H1 (cell line): ENCODE measurements around the gene FOXN4. TPM values are rescaled to one million over a fixed set of nuclear protein-coding genes. Genes with fewer than 3 reads are reported as not detected.

Source experiments
- CTCF ChIA-PET: fragments of 300-600 bp; sonication (Branson Sonifier 250); formaldehyde crosslinking; loops from one replicate; lab custom pipeline; 2021; ENCODE audit not compliant: partially characterized antibody; lab: Charles Lee
- POLR2A ChIA-PET: fragments of 300-600 bp; sonication (Branson Sonifier 250); formaldehyde crosslinking; loops from one replicate; lab custom pipeline; 2021; ENCODE audit warnings: inconsistent platforms; ENCODE audit not compliant: partially characterized antibody; lab: Charles Lee
- DNase-seq, 2 experiments: peaks; one replicate each; pipeline versions ENCODE4 v3.0.0 to v3.0.0-alpha.2; 2010 to 2022; ENCODE audit warnings: low spot score in 2 of 2, low read depth in 1 of 2, mixed read lengths in 1 of 2
- FAIRE-seq: peaks from 2 replicates; lab custom pipeline; 2011; peaks lifted over from hg19 to GRCh38; lab: Jason Lieb, UNC
- H2AFZ ChIP-seq: 2 replicates; pipeline ENCODE4 v1.8.1; 2012; ENCODE audit warnings: low read length, inconsistent platforms
- H2AK5ac ChIP-seq: 2 replicates; pipeline ENCODE4 v1.6.1; 2013; ENCODE audit warnings: low read depth, low read length
- H2BK120ac ChIP-seq: replicated peaks from 2 replicates; pipeline ENCODE3; 2013; ENCODE audit warnings: low read depth, low read length, inconsistent platforms
- H2BK12ac ChIP-seq: 2 replicates; pipeline ENCODE4 v1.6.1; 2013; ENCODE audit warnings: low read depth, low read length
- H2BK15ac ChIP-seq: 2 replicates; pipeline ENCODE4 v1.6.1; 2013; ENCODE audit warnings: low read length
- H2BK20ac ChIP-seq: 2 replicates; pipeline ENCODE4 v1.6.1; 2013; ENCODE audit warnings: low read length
- H2BK5ac ChIP-seq: 2 replicates; pipeline ENCODE4 v1.6.1; 2013; ENCODE audit warnings: low read depth, low read length
- H3K14ac ChIP-seq: 2 replicates; pipeline ENCODE4 v1.6.1; 2013; ENCODE audit warnings: inconsistent platforms; ENCODE audit not compliant: insufficient read length
- H3K18ac ChIP-seq: 2 replicates; pipeline ENCODE4 v1.6.1; 2013; ENCODE audit warnings: low read length; ENCODE audit errors: extremely low read depth
- H3K23ac ChIP-seq: 2 replicates; pipeline ENCODE4 v1.6.1; 2013; ENCODE audit warnings: inconsistent platforms; ENCODE audit not compliant: insufficient read length
- H3K23me2 ChIP-seq: 2 replicates; pipeline ENCODE4 v1.6.1; 2013; ENCODE audit warnings: low read depth, low read length
- H3K27ac ChIP-seq: 2 replicates; pipeline ENCODE4 v1.6.1; 2011; ENCODE audit warnings: low read depth, low read length, inconsistent platforms
- H3K27me3 ChIP-seq, 4 experiments: replicated peaks in 1 of 4; 1 replicate in 1 of 4; 2 replicates in 3 of 4; pipeline versions ENCODE4 v1.6.1 to v1.8.1; 2011 to 2013; ENCODE audit warnings: low read length in 3 of 4, mild to moderate bottlenecking in 3 of 4, inconsistent platforms in 2 of 4, mixed read lengths in 2 of 4, moderate library complexity in 1 of 4; ENCODE audit not compliant: control insufficient read depth in 3 of 4, insufficient read depth in 3 of 4; ENCODE audit errors: extremely low read depth in 1 of 4
- H3K36me3 ChIP-seq, 4 experiments: 2 replicates each; pipeline versions ENCODE4 v1.6.1 to v1.8.1; 2011 to 2013; ENCODE audit warnings: mild to moderate bottlenecking in 4 of 4, low read length in 3 of 4, moderate library complexity in 2 of 4, control low read depth in 1 of 4, inconsistent platforms in 1 of 4; ENCODE audit not compliant: insufficient read depth in 4 of 4, control insufficient read depth in 2 of 4
- H3K4ac ChIP-seq: replicated peaks from 2 replicates; pipeline ENCODE3; 2013; ENCODE audit warnings: low read length, low read depth, mixed read lengths, inconsistent platforms; ENCODE audit not compliant: insufficient read length
- H3K4me1 ChIP-seq, 4 experiments: replicated peaks in 1 of 4; 1 replicate in 1 of 4; 2 replicates in 3 of 4; pipeline versions ENCODE4 v1.6.1 to v1.8.1; 2011 to 2013; ENCODE audit warnings: low read length in 3 of 4, inconsistent platforms in 2 of 4, mixed read lengths in 1 of 4; ENCODE audit not compliant: insufficient read depth in 4 of 4, control insufficient read depth in 3 of 4
- H3K4me2 ChIP-seq, 2 experiments: 2 replicates each; pipeline versions ENCODE4 v1.6.1 to v1.8.1; 2011 to 2013; ENCODE audit warnings: low read depth in 2 of 2, low read length in 2 of 2, control low read depth in 1 of 2, inconsistent platforms in 1 of 2, mild to moderate bottlenecking in 1 of 2; ENCODE audit not compliant: insufficient read depth in 1 of 2
- H3K4me3 ChIP-seq, 4 experiments: fragments of 200-600, 300-600 bp in 1 of 4; sonication (generic), shearing (Covaris generic), sonication (Bioruptor Twin) in 1 of 4; 2 replicates each; pipeline versions ENCODE4 v1.5.1 to v1.8.1; 2011 to 2016; ENCODE audit warnings: low read length in 4 of 4, low read depth in 3 of 4, control low read depth in 2 of 4, inconsistent platforms in 2 of 4, mild to moderate bottlenecking in 2 of 4, mixed read lengths in 1 of 4, moderate library complexity in 1 of 4; ENCODE audit not compliant: insufficient read depth in 2 of 4; ENCODE audit errors: extremely low read depth in 1 of 4
- H3K56ac ChIP-seq: replicated peaks from 2 replicates; pipeline ENCODE3; 2013; ENCODE audit warnings: low read depth, mild to moderate bottlenecking, mixed read lengths, low read length, inconsistent platforms; ENCODE audit not compliant: insufficient read length
- H3K79me1 ChIP-seq: 2 replicates; pipeline ENCODE4 v1.6.1; 2013; ENCODE audit warnings: low read depth, low read length, control low read depth
- H3K79me2 ChIP-seq, 2 experiments: 2 replicates each; pipeline versions ENCODE4 v1.6.1 to v1.8.1; 2012 to 2013; ENCODE audit warnings: low read length in 2 of 2, mild to moderate bottlenecking in 2 of 2, inconsistent platforms in 1 of 2; ENCODE audit not compliant: insufficient read depth in 2 of 2, control insufficient read depth in 1 of 2
- H3K9ac ChIP-seq, 4 experiments: replicated peaks in 1 of 4; 1 replicate in 1 of 4; 2 replicates in 3 of 4; pipeline versions ENCODE4 v1.6.1 to v1.8.1; 2011 to 2013; ENCODE audit warnings: low read depth in 3 of 4, low read length in 3 of 4, control low read depth in 2 of 4, mild to moderate bottlenecking in 2 of 4, moderate library complexity in 2 of 4, inconsistent platforms in 1 of 4; ENCODE audit errors: extremely low read depth in 1 of 4
- H3K9me3 ChIP-seq, 2 experiments: 2 replicates each; pipeline versions ENCODE4 v1.6.1 to v1.8.1; 2012 to 2013; ENCODE audit warnings: mild to moderate bottlenecking in 2 of 2, moderate library complexity in 2 of 2, control low read depth in 1 of 2, inconsistent platforms in 1 of 2, low read depth in 1 of 2, low read length in 1 of 2, mixed read lengths in 1 of 2; ENCODE audit not compliant: insufficient read depth in 2 of 2
- H4K20me1 ChIP-seq, 2 experiments: replicated peaks in 1 of 2; 2 replicates each; pipeline versions ENCODE3 to v1.8.1; 2011 to 2013; ENCODE audit warnings: inconsistent platforms in 2 of 2, low read length in 2 of 2, mild to moderate bottlenecking in 1 of 2; ENCODE audit not compliant: insufficient read depth in 2 of 2, control insufficient read depth in 1 of 2
- H4K5ac ChIP-seq: 2 replicates; pipeline ENCODE4 v1.6.1; 2013; ENCODE audit warnings: low read length, low read depth, mixed read lengths, inconsistent platforms; ENCODE audit not compliant: insufficient read length
- H4K8ac ChIP-seq: 2 replicates; pipeline ENCODE4 v1.8.0; 2013; ENCODE audit warnings: mild to moderate bottlenecking, moderate library complexity, low read length, inconsistent platforms; ENCODE audit not compliant: insufficient read depth; ENCODE audit errors: extremely low read depth
- H4K91ac ChIP-seq: replicated peaks from 2 replicates; pipeline ENCODE3; 2013; ENCODE audit warnings: low read length, mixed read lengths, inconsistent platforms; ENCODE audit not compliant: insufficient read length
- RNF2 ChIP-seq: fragments of 200-900, 300-1000 bp; sonication (generic); IDR thresholded peaks from 2 replicates; pipeline ENCODE4 v1.7.1; 2016; ENCODE audit warnings: borderline replicate concordance, low read depth, mild to moderate bottlenecking, antibody characterized with exemption, low read length; ENCODE audit not compliant: poor library complexity, severe bottlenecking; ENCODE audit errors: missing control alignments
- SIX5 ChIP-seq: IDR thresholded peaks from 2 replicates; pipeline ENCODE4 v1.6.1; 2011; ENCODE audit warnings: mild to moderate bottlenecking, low read depth, low read length
- WGBS, 2 experiments: shearing (Covaris generic) in 1 of 2; methylation state at CpG; one replicate each; pipeline versions ENCODE4 v1.1.6 to v1.1.7; 2013 to 2015; ENCODE audit warnings: low lambda C conversion rate in 2 of 2, mixed read lengths in 2 of 2, inconsistent platforms in 1 of 2, low coverage in 1 of 2, missing lambda C conversion rate in 1 of 2; ENCODE audit not compliant: insufficient replicate concordance in 2 of 2, insufficient coverage in 1 of 2, insufficient read length in 1 of 2; ENCODE audit errors: extremely low coverage in 1 of 2, missing lambda C conversion rate in 1 of 2; 5-methylcytosine and 5-hydroxymethylcytosine counted together
- polyA plus RNA-seq, 7 experiments: library from polyadenylated mRNA; depleted of rRNA in 3 of 7; stranded (reverse) in 5 of 7; unstranded in 2 of 7; fragments of >200 nt in 5 of 7; fragments of 200-250 nt in 2 of 7; gene quantifications; 1 replicate in 5 of 7; 2 replicates in 1 of 7; 4 replicates in 1 of 7; pipeline versions ENCODE4 v1.2.1 to v1.2.3, GENCODE V29; 2011 to 2013; ENCODE audit warnings: missing spikeins in 2 of 7, mixed read lengths in 2 of 7
- total RNA-seq: library from RNA; stranded (reverse); fragmentation: NEBNext Ultra II Directional; extraction: Animal tissue kit (Norgen Biotek cat#: 25700); gene quantifications from 2 replicates; pipeline ENCODE4 v1.2.1, GENCODE V29; 2021
- TF ChIP-seq, protein P1 (sequence below), 3 experiments: IDR thresholded peaks; 1 replicate in 2 of 3; 2 replicates in 1 of 3; pipeline versions ENCODE4 v1.5.1 to v1.6.1; 2011; ENCODE audit warnings: low read length in 3 of 3, mild to moderate bottlenecking in 3 of 3, inconsistent platforms in 2 of 3, low read depth in 1 of 3, moderate library complexity in 1 of 3; ENCODE audit not compliant: insufficient read depth in 1 of 3; ENCODE audit errors: control extremely low read depth in 1 of 3
- TF ChIP-seq, protein P2 (sequence below): IDR thresholded peaks from 2 replicates; pipeline ENCODE4 v1.6.1; 2012; ENCODE audit warnings: low read length, inconsistent platforms

The FOXN4 gene
- total and polyA plus RNA-seq, 2 of the 8 experiments (the other 6 are each of a cell fraction or from before 2014, with no cell fraction given): 0.26 to 0.29 TPM

GRCh38 chr12:109269428-109269827 lies 39.7 kb downstream of the FOXN4 start:
- no peak overlapping the region for H4K5ac ChIP-seq
- TF ChIP-seq, protein P1, sequence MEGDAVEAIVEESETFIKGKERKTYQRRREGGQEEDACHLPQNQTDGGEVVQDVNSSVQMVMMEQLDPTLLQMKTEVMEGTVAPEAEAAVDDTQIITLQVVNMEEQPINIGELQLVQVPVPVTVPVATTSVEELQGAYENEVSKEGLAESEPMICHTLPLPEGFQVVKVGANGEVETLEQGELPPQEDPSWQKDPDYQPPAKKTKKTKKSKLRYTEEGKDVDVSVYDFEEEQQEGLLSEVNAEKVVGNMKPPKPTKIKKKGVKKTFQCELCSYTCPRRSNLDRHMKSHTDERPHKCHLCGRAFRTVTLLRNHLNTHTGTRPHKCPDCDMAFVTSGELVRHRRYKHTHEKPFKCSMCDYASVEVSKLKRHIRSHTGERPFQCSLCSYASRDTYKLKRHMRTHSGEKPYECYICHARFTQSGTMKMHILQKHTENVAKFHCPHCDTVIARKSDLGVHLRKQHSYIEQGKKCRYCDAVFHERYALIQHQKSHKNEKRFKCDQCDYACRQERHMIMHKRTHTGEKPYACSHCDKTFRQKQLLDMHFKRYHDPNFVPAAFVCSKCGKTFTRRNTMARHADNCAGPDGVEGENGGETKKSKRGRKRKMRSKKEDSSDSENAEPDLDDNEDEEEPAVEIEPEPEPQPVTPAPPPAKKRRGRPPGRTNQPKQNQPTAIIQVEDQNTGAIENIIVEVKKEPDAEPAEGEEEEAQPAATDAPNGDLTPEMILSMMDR (IDR thresholded peaks at IDR 0.05; ENCODE audit: control extremely low read depth in 1 of 3, insufficient read depth in 1 of 3, low read depth in 1 of 3, low read length in 3 of 3): no peak
- TF ChIP-seq SIX5 (no peak), RNF2 (no peak)
- TF ChIP-seq, protein P2, sequence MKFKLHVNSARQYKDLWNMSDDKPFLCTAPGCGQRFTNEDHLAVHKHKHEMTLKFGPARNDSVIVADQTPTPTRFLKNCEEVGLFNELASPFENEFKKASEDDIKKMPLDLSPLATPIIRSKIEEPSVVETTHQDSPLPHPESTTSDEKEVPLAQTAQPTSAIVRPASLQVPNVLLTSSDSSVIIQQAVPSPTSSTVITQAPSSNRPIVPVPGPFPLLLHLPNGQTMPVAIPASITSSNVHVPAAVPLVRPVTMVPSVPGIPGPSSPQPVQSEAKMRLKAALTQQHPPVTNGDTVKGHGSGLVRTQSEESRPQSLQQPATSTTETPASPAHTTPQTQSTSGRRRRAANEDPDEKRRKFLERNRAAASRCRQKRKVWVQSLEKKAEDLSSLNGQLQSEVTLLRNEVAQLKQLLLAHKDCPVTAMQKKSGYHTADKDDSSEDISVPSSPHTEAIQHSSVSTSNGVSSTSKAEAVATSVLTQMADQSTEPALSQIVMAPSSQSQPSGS: no peak

More at GRCh38 chr12:109269428-109269827, 39.7 kb downstream of the FOXN4 start:
- no peak overlapping the region for H3K23ac ChIP-seq
- H3K79me1 ChIP-seq: no peaks in the 10 kb centered on the region
- no peak overlapping the region for H3K27ac ChIP-seq
- no peak overlapping the region for H3K18ac ChIP-seq
- no peaks in the 10 kb centered on the region for H3K36me3 ChIP-seq
- no peak overlapping the region for H2BK20ac ChIP-seq
- H3K4me3 ChIP-seq: no peak overlapping the region
- FAIRE-seq (no peak), DNase-seq (no peak)
- no peak overlapping the region for H4K8ac ChIP-seq
- H2AK5ac ChIP-seq: no peak overlapping the region
- no peak overlapping the region for H2BK15ac ChIP-seq
- no peak overlapping the region for H3K9ac ChIP-seq
- H3K27me3 ChIP-seq: peaks cover 0 to 2% (median 0%) of the 10 kb centered on the region in 4 experiments; a peak in 1 of 7 replicates
- no peak overlapping the region for H2BK5ac ChIP-seq
- H4K91ac ChIP-seq: no peak overlapping the region
- 95% methylated on average over 3 of the region's 3 CpGs; no CpG with 5 or more reads in 1 of the 2 experiments for WGBS, 2 experiments
- ChIA-PET CTCF (interaction anchor here (0.7 to 9.8 kb wide), 4 partner anchors 9 to 145 kb away, joined by 3 to 148 read pairs (median 4); no protein-coding TSS in a partner anchor), POLR2A (no interaction called here)
- H2BK12ac ChIP-seq: no peak overlapping the region
- H3K4me2 ChIP-seq: no peak overlapping the region
- no peaks in the 10 kb centered on the region for H3K23me2 ChIP-seq
- H3K14ac ChIP-seq: no peak overlapping the region
- H3K9me3 ChIP-seq: no peaks in the 10 kb centered on the region
- H3K79me2 ChIP-seq: no peaks in the 10 kb centered on the region
- H3K56ac ChIP-seq: no peak overlapping the region
- H2AFZ ChIP-seq: no peak overlapping the region
- H3K4me1 ChIP-seq: peaks cover 0 to 7% (median 2%) of the 10 kb centered on the region in 4 experiments; a peak in 3 of 7 replicates
- no peak overlapping the region for H2BK120ac ChIP-seq
- no peaks in the 10 kb centered on the region for H4K20me1 ChIP-seq
- no peak overlapping the region for H3K4ac ChIP-seq
